ENCODE data around the gene RNF126.

The RNF126 gene

GRCh38 chr19:662207-662961 is 630 bp downstream of the RNF126 start:
- DNase-seq (ENCODE audit: low read depth) = peak; percentile 64

GRCh38 chr19:661427-662196 is 1.4 kb downstream of the RNF126 start:
- DNase-seq (ENCODE audit: low read depth) = peak; percentile 55

GRCh38 chr19:660793-661426 is 2.1 kb downstream of the RNF126 start:
- no peak for DNase-seq (ENCODE audit: low read depth)

- DNase-seq (ENCODE audit: low read depth) = no peak
Observed at GRCh38 chr19:658916-659839, 3.8 kb downstream of the RNF126 start.

- no peak for DNase-seq (ENCODE audit: low read depth)
Observed at GRCh38 chr19:658059-658839, 4.8 kb downstream of the RNF126 start.

- DNase-seq (ENCODE audit: low read depth) = no peak
Observed at GRCh38 chr19:657611-658010, 5.4 kb downstream of the RNF126 start.

- DNase-seq (ENCODE audit: low read depth) = no peak
Observed at GRCh38 chr19:656751-657559, 6.1 kb downstream of the RNF126 start.

- no peak for DNase-seq (ENCODE audit: low read depth)
Observed at GRCh38 chr19:655691-656090, 7.3 kb downstream of the RNF126 start.

GRCh38 chr19:653425-653824 is 9.6 kb downstream of the RNF126 start:
- no peak for DNase-seq (ENCODE audit: low read depth)

- no peak for DNase-seq (ENCODE audit: low read depth)
Observed at GRCh38 chr19:652467-653389, 10.3 kb downstream of the RNF126 start.

GRCh38 chr19:651991-652390 is 11.0 kb downstream of the RNF126 start:
- DNase-seq (ENCODE audit: low read depth) = no peak

- DNase-seq (ENCODE audit: low read depth) = no peak
Observed at GRCh38 chr19:651114-651818, 11.7 kb downstream of the RNF126 start.

- no peak for DNase-seq (ENCODE audit: low read depth)
Observed at GRCh38 chr19:650121-650520, 12.9 kb downstream of the RNF126 start.

- DNase-seq (ENCODE audit: low read depth) = no peak
Observed at GRCh38 chr19:648904-649801, 13.9 kb downstream of the RNF126 start.

GRCh38 chr19:648305-648704 is 14.7 kb downstream of the RNF126 start:
- DNase-seq (ENCODE audit: low read depth) = no peak

- no peak for DNase-seq (ENCODE audit: low read depth)
Observed at GRCh38 chr19:647566-648284, 15.3 kb downstream of the RNF126 start.
